DND-41 (cell line): ENCODE measurements around the gene POLK.

Source experiments
- CTCF ChIP-seq: IDR thresholded peaks from 2 replicates; pipeline ENCODE4 v1.5.1; 2012; ENCODE audit warnings: borderline replicate concordance, low read length, moderate library complexity, mild to moderate bottlenecking; ENCODE audit not compliant: poor library complexity, severe bottlenecking; ENCODE audit errors: extremely low read depth
- EZH2 ChIP-seq: IDR thresholded peaks from 3 replicates; pipeline ENCODE4 v1.6.1; 2012; ENCODE audit warnings: borderline replicate concordance, low read depth, mild to moderate bottlenecking, moderate library complexity, low read length, inconsistent platforms; ENCODE audit not compliant: severe bottlenecking

DNA sequence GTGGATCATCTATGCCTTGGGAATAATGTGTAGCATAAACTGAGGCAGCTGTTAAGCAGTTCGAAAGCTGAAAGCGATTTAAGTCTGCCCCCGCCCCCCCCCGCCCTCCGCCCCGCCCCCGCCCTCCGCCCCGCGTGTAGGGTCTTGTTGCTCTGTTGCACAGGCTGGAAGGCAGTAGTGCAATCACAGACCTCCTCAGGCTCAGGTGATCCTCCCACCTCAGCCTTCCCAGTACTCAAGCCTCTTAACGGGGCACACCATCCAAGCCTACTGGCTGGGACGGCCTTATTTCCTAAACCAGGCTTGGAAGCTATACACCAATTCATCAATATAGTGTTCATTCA is 100.5 kb downstream of the POLK start:
- no peak for TF ChIP-seq EZH2
- TF ChIP-seq CTCF: no peak
